GM12801 (cell line): ENCODE measurements around the gene SPR.

Source experiments
- CTCF ChIP-seq: IDR thresholded peaks from one replicate; pipeline ENCODE4 v1.5.1; 2011; ENCODE audit warnings: control low read depth; ENCODE audit not compliant: insufficient read length; ENCODE audit errors: extremely low read depth

SPR gene

DNA sequence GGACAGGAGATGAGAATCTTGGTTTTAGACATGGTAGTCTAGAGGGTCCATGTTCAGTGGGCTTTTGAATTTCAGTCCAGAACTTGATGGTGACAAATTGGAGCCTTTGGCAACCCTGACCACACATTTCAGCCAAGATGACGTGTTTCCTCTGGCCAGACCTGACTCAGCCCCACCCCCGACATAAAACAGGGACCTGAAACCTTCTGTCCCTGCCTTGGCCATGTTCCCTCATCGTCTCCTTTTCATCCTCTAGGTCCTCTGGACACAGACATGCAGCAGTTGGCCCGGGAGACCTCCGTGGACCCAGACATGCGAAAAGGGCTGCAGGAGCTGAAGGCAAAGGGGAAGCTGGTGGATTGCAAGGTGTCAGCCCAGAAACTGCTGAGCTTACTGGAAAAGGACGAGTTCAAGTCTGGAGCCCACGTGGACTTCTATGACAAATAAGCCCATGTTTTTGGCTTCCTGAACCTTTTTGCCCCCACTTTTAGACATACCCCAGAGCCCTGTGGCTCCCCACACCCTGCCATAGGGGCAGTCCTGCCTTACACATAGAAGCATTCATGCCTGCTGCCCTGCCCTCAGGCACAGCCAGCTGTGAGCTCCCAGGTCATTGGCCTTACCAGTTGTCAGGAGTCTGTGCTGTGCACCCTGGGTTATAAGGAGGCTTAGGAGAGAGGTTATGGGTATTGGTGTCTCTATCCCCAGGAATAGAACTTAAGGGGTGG, 4.0 kb downstream of the SPR start:
- no peak for TF ChIP-seq CTCF

DNA sequence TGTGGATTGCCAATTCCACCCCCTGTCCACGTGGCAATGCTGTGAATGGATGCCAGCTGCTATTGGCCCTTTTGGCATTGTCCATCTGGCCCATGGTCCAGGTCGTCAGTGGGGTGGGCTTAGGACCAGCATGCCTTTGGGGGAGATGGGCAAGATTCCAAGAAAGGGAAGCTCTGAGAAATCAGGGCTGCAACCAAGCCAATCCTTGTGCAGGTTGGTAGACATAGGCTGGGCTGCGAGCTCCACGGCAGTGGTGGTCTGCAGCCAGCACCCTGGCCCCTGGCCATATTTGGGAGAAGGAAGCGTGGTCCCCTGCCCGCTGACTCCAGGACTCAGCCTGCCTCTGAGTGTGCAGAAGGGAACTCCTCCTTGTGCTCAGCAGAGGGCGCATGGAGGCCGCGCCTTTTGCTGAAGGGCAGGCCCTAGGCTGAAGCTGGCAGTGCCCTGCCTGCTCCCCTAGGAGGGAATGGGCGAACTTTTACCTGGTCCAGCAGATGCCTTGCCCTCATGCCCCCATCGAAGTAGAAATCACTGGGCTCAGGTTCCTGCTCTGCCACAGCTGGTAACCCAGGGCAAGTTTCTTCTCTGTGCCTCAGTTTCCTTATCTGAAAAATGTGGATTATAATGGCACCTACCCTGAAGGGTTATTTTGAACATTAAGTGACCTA, 5.4 kb downstream of the SPR start:
- peak; percentile 48 for TF ChIP-seq CTCF

DNA sequence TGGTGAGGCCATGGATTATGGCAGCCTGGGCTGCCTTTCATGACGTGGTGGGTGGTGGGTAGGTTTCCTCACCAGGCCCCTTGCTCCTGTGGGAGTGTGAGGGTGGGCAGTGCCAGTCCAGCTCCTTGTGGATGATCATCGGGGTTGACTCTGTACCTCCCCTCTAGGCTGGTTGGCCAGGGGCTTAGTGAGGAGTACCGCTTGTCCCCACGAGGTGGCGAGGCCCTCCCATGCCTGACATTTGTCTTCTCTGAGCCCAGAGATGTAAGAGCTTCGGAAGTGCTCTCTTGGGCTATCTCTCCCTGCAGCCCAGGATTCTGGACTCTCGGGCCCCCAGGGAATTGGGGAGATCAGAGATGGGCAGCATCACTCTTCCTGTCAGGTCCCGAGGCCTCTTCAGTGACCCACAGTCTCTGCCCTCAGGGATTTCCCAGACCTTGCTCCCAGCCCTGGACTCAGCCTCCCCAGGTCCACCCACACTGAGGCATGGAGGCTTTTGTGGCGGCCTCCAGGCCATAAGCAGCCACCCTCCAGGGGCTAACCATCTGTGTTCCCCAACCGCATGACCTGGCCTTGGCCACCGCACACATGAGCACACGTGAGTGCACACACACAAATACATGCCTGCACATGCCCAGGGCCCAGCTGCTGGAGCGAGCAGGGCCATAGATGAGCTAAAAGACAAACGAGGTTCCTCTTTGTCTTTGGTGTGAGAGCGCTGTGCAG, 6.5 kb downstream of the SPR start:
- TF ChIP-seq CTCF, result no peak

DNA sequence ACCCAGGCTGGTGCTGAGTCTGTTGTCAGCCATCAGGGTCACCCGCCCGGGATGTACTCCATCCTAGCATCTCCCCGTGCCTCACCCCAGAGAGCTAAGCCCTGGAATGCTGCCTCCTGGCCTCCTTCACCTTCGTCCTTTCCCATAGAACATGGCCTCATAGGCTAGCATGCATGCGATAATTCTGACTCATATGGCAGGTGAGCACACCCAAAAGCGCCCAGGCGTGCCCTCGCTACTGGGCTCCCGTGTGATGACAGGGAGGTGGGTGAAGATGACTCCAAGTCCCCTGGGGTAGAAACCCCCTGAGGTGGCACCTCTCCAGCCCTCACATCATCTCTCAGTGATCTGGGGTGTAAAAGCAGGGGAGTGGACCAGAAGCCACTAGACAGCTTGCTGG, 7.3 kb downstream of the SPR start:
- TF ChIP-seq CTCF, result no peak

DNA sequence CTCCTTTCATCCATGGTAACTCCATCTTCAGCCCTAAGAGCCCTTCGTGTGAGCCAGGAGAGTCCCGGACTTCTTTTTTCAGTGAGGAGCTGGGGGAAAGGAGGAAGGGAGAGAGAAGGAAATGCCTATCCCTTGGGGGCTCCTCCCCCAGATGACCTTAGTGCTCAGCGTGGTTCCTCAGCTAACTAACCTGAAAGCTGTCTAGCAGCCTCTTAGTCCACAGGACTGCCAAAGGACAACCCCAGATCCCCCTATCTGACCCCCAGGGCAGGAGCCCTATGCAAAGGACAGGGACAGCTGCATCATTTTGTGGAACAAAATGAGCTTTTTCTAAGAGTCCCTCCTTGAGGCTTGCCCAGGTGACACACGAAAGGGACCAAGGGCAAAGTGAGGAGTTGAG, 7.9 kb downstream of the SPR start:
- no peak for TF ChIP-seq CTCF

- no peak for TF ChIP-seq CTCF
Measured at GRCh38 chr2:72895759-72896281, 8.6 kb downstream of the SPR start.

DNA sequence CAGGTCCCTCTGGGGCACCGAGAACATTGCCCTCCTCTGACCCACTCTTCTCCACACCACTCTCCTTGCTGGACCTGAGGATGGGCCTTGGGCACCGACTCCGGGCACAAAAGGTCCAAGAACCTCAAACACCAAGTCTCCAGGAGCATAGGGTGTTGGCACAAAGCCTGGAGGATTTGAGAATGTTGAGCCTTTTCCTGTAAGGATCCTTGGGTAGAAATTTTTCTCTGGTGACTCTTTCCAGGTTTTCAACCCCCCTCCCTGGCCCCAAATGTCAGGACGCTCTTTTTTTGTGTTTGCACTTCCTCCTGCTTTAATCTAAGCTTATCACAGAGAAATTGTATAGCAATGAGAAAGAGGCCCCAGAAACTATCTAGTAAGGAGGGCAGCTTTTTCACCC, 9.2 kb downstream of the SPR start:
- TF ChIP-seq CTCF, result no peak
